NCI-H748 treated with DMSO at 0.1 percent for 48 hours (cell line): ENCODE measurements around the gene HSPB7.
"Not testable (repeated sequence)": the region's sequence is repeated elsewhere in the genome, so short reads cannot be mapped to it uniquely, and the experiment has no call there.

Source experiments
- DNase-seq: peaks from one replicate; lab custom pipeline; 2025; lab: John Stamatoyannopoulos, UW

The HSPB7 gene

DNA sequence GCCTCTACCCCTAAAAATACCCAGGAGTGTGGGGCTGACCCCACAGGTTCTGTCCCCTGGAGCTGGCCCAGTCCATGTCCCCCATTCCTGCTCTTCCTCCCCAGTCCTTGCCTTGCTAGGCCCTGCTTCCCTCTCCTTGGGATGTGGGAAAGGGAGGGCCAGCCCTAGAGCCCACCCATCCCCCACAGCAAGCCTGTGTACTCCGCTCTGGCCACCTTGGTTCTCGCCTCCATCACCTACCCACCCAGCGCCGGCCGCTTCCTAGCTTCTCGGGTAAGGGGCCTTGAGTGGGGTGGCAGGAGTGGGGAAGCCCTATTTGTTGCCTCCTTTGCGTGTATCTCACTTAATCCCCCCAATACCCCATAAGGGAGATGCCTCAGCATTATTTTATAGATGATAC lies 32.5 kb upstream of the HSPB7 start:
- DNase-seq = no peak

DNA sequence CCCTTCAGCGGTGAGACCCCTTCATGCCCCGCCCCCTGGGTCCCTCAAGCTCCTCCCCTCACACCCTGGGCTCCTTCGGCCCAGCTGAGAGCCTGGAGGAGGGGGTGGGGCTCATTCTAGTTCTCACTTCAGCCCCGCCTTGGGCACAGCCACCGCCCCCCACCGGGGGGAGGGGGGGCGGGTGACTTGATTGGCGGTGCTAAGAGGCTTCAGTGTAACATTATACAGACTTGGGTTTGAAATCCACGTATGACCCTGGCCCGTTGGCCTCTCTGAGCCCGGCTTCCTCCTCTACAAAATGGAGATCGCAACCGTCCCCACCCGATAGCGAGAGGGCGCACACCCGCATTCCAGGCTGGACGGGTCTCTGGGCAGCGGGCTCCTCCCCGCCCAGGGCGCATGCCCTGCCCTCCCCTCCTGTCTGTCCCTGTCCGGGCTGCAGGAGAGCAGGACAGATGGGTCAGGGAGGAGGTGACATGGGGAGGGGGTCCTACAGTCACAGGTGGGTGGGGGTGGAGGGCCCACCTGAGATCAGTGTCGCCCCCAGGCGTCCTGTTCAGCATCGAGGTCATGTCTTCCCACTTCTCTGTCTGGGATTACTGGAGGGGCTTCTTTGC lies 30.8 kb upstream of the HSPB7 start:
- no peak for DNase-seq

DNA sequence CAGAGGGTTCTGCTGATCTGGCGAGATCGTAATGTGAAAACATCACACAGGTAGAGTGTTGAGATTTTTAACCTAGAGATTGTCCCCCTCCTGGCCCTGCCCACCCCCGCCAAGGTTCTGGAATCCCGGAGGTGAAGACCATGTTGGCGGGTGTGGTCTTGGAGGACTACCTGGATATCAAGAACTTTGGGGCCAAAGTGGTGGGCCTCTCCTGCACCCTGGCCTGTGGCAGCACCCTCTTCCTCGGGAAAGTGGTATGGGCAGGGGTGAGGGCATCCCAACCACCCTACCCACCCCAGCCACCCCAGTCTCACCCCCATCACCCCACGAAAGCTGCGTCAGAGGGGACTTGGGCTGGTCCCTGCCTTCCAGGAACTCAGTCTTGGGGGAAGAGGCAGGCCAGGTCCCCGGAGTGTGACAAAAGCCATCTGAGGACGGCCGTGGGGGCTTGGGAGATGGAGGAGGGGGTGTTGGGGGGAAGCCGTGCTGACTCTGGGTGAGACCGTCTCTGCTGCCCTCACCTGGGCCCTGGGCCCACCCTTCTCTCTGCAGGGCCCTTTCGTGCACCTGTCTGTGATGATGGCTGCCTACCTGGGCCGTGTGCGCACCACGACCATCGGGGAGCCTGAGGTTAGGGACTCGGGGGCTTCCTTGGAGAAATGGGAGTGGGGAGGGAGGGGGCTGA lies 30.1 kb upstream of the HSPB7 start:
- DNase-seq = no peak

DNA sequence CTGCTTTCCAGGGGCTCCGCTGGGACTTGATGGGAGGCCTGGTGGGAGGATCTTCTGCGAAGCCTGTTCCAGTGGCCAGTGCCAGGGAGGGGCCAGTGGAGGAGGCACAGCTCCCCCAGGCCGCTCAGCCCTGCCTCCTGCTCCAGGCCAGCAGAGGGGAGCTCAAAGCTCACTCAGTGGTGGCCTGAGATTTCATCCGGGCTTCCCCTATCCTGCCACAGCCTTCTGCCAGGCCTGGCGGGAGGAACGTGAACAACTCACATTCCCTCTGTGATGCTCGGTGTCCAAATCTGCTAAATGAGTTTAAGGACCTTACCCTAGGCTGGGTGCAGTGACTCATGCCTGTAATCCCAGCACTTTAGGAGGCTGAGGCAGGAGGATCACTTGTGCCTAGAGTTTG lies 29.0 kb upstream of the HSPB7 start:
- no peak for DNase-seq

DNA sequence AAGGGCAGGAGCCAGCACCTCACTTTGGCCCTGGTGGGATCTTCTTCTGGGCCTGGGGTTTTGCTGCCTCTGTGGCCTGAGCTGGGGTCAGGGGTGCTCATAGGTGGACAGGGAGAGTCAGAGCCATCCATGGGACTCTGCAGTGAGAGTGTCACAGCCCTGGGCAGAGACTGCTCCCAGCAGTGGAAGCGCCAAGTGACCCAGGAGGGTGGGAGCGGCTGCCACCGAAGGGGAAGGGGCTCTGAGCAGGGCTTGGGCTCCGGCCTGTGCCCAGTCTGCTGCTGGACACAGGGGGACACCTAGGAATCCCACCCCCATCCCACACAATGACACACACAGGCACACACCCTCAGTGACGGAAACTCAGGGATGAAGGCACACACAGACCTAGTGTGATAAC lies 26.1 kb upstream of the HSPB7 start:
- no peak for DNase-seq

DNA sequence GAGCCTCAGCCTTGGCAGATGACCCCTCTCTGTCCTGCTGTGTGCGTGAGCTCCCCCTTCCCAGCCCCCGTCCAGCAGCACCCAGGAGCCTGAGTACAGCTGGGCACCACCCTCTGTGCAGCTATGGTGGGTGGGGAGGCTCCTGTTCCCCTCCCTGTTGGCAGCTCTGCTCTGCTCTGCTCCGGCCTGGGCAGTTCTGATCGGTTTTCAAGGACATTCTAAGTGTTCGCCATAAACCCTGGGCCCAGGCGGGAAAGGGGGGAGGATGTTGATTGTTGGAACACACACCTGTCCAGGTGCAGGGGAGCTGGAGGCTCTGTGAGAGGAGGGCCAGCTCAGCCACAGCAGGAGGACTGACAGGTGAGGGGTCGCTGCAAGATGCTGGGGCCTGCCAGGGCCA lies 25.7 kb upstream of the HSPB7 start, which contains the start of gene CLCNKB:
TSS of gene CLCNKB (plus strand) at position 262 of the 400 bp plus-strand sequence. CDS start 711 bp downstream, outside the sequence.
- no peak for DNase-seq

DNA sequence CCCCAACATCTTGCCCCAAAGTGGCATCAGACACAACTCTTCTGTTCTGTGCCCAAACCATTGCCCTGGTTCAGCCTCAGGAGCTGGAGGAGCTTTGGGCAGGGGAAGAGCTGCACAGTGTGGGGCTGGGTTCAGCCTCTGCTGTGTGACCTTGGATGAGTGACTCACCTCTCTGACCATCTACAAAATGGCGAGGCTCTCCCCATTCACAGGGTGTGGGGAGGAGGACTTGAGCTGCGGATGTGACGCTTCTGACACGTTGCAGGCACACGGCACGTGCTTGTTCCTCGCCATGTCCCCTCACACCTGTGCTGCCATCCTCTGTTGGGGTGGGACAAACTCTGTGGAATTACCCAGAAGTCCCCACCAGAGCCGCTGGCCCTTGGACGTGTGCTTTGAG lies 24.8 kb upstream of the HSPB7 start:
- not testable (repeated sequence) for DNase-seq

DNA sequence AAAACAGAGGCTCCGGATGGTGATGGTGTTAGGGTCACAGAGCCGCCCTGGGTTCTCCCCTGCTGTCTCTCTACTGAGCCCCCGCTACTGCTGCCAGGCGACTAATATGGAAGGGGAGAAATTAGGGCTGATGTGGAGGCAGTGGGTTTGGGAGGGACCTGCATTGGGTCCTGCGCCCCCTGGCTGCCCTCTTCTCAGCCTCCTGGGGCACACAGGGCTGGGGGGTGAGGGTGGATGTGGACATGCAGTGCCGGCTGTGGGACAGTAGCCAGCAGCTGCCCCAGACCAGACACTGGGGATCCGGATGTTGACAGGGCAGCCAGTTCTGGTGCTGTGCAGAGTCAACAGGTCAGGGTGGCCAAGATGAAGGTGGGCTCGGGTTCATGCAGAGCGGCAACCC lies 24.3 kb upstream of the HSPB7 start:
- no peak for DNase-seq

DNA sequence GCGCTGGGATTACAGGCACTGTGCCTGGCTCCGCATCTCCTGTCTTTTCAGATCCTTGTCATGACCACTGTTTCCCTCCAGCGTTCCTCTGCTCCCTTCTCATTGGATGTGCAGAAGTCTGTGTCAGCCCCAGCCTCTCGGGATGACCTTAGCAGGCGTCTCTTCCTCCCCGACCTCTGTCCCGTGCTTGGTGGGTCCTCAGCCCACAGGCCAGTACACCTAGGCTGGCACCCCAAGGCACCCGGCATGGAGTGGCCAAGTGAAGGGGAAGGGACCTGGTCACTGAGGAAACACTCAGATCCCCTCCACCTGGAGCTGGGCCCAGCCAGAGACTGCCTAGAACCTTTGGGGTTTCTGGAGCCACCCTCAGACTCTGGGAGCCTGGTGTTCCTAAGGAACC lies 23.4 kb upstream of the HSPB7 start:
- DNase-seq = no peak

DNA sequence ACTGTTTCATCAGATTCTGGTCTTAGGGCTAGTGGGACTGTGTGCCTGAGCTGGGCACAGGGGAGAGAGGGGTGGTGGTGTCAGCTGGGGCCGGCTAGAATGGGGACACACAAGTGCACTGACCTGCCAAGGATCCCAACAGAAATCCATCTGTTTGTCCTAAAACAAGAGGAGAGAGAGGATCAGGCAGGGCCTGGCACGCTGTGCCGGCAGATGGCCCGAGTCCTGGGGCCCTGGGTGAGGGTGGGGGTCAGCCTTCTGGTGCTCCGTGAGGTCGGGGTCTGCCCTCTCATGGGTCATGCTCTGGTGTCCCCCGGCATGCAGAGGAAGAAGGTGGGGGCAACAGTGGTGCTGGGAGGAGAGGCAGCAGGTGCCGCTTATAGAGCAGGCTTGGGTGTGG lies 22.0 kb upstream of the HSPB7 start:
- not testable (repeated sequence) for DNase-seq

DNA sequence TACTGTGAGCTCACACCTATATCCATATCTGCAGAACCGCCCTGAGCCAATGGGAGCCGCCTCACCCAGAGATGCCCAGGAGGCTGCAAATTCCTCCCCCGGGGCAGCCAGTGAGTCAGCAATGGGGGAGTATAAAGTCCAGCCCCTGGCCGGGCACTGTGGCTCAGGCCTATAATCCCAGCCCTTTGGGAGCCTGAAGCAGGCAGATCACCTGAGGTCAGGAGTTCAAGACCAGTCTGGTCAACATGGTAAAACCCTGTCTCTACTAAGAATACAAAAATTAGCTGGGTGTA lies 20.7 kb upstream of the HSPB7 start:
- no peak for DNase-seq

DNA sequence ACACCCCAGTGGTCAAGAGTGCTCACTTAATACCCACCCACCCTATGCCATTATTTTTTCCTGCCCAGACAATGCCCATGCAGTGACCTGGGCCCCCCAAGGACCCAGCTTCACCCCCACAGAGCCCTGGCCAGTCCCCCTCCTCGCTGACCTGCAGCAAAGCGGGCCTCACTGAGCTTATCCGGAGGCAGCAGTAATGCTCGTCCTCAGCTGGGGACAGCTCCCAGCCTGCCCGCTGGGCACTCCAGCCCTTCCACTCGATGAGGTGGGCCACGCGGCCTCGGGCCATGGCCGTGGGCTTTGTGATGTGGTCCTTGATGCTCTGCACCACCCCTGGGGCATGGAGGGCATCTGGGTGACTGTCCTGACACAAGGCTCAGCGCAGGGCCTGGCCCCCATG lies 18.6 kb upstream of the HSPB7 start:
- not testable (repeated sequence) for DNase-seq

DNA sequence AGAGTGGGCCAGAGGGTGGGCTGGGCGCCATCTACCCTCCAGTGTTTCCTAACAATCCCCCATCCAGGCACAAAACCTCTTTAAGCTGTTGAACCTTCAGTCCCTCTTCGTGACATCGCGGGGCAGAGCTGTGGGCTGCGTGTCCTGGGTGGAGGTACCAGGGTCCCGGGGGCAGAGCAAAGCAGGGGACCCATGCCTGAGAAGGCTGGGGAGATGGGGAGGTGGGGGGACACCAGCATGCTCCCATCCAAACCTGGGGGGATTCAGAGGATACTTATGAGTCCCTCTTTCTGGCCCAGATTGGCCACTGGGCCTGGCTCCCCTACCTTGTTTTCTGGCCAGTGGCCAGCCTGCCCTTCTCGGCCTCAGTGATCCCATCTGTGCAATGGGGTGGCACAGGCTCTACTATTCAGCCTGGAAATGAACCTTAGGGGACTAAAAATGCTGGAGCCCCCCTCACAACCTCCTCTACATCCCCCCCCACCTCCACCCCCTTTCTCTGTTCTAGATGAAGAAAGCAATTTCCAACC lies 15.3 kb upstream of the HSPB7 start:
- DNase-seq = not testable (repeated sequence)

DNA sequence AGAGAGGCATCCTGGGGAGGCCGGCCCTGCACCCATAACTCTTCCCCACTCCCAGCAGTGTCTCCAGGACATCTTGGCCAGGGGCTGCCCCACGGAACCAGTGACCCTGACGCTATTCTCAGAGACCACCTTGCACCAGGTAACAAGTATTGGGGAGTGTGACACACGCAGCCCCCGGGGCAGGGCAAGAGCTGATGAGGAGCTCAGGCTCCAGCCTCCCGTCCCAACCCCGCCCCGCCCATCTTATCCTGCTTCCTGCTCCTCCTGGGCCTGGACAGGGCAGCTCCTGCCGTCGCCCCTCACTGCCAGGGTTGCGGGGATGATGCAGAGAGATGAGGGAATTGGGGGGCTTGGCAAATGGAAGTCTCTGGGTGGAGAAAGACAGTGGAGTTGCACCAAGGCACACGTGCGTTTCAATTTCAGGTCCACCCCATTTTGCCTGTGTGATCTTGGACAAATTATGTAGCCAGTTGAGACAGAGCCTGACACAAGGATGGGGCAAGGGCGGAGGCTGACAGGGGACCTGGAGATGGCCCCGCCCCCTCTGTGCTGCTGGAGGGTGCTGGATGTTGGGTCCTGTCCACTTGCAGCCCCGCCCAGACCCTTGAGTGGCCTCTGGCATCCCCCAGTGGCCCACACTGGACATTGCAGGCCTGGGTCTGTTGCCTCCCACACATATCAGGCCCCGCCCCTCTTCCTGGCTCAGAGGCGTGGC lies 14.7 kb upstream of the HSPB7 start:
- peak; percentile 59 for DNase-seq

DNA sequence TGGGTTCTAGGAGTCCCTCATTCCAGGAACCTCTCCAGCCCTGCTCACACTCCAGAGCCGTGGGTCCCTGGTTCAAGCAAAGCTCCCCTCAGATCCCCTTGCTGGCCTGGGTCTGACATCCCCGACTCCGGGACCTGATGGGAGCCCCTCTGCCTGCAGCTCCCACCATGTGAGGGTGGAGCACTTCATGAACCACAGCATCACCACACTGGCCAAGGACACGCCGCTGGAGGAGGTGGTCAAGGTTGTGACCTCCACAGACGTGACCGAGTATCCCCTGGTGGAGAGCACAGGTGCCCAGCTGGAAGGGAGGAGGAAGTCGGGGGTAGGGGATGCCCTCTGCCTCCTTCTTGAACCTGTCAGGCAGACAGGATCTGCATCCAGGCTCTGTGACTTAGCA lies 13.7 kb upstream of the HSPB7 start:
- DNase-seq = no peak

DNA sequence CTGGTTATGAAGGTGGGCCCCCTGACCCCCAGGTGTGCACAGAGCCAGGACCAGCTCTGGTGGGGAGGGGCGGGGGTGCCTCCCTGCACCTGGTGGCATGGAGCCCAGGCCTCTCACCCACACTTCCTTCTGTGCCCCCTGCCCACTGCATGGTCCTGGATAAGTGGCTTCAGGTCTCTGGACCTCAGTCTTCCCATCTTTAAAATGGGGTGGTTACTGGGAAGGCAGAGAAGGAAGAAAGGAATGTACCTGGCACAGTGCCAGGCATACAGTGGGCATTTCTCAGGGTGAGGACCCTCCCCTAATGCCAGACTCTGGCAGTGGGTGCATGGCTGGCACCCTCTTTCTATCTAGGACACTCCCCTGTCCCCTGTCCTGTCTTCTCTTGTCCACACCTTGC lies 11.4 kb upstream of the HSPB7 start:
- no peak for DNase-seq

DNA sequence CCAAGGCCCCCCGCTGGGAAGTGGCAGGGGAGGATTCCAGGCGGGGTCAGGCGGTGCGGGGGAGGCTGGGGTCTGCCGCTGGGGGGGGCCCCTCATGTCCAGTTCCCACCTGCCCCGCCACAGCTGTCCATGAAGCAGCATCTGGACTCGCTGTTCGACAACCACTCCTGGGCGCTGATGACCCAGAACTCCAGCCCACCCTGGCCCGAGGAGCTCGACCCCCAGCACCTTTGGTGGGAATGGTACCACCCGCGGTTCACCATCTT lies 11.1 kb upstream of the HSPB7 start:
- DNase-seq = not testable (repeated sequence)

DNA sequence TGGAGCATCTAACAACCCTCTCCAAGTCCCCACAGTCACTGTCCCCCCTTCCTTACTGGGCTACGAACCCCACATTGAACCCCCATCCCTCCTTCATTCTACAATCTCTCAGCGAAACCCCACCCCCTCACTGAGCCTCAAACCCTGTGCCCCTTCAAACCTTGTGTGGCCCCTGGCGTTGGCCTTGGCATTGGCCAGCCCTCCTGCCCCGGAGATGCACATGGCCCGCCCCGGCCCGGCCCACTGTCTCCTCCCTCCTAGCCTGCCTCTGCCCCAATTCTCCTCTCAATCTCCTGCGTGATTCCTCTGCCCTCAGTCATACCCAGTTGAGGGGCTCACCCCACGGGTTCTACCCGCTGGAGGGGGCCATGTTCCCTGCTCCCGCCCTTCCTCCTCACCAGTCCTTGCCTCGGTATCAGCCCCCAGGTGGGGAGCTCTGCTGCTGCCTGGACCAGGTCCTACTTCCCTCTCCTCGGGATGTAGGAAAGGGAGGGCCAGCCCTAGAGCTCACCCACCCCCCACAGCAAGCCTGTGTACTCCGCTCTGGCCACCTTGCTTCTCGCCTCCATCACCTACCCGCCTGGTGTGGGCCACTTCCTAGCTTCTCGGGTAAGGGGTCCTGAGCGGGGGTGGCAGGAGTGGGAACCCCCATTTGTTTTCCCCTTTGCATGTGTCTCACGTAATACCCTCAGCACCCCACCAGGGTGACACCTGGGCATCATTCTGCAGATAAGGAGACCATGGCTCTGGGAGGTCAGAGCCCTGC lies 10.6 kb upstream of the HSPB7 start:
- DNase-seq = no peak

DNA sequence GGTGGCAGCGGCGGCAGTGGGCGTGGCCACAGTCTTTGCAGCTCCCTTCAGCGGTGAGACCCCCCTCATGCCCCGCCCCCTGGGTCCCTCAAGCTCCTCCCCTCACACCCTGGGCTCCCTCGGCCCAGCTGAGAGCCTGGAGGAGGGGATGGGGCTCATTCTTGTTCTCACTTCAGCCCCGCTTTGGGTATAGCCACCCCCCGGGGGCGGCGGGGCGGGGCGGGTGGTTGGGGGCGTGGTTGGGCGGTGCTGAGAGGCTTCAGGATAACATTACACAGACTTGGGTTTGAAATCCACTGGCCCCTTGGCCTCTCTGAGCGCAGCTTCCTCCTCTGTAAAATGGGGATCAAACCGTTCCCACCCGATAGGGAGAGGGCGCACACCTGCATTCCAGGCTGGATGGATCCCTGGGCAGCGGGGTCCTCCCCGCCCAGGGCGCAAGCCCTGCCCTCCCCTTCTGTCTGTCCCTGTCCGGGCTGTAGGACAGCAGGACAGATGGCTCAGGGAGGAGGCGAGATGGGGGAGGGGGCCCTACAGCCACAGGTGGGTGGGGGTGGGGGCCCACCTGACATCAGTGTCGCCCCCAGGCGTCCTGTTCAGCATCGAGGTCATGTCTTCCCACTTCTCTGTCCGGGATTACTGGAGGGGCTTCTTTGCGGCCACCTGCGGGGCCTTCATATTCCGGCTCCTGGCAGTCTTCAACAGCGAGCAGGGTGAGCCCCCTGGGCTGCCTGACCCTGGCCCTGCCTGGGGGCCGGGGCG lies 9.1 kb upstream of the HSPB7 start:
- peak; percentile 21 for DNase-seq

DNA sequence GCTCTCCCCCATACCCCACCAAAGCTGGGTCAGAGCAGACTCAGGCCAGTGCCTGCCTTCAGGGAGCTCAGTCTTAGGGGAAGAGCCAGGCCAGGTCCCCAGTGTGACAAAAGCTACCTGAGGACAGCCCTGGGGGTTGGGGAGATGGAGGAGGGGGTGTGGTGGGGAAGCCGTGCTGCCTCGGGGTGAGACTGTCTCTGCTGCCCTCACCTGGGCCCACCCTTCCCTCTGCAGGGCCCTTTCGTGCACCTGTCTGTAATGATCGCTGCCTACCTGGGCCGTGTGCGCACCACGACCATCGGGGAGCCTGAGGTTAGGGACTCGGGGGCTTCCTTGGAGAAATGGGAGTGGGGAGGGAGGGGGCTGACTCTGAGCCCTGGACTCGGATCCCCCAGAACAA lies 8.5 kb upstream of the HSPB7 start:
- DNase-seq = not testable (repeated sequence)

DNA sequence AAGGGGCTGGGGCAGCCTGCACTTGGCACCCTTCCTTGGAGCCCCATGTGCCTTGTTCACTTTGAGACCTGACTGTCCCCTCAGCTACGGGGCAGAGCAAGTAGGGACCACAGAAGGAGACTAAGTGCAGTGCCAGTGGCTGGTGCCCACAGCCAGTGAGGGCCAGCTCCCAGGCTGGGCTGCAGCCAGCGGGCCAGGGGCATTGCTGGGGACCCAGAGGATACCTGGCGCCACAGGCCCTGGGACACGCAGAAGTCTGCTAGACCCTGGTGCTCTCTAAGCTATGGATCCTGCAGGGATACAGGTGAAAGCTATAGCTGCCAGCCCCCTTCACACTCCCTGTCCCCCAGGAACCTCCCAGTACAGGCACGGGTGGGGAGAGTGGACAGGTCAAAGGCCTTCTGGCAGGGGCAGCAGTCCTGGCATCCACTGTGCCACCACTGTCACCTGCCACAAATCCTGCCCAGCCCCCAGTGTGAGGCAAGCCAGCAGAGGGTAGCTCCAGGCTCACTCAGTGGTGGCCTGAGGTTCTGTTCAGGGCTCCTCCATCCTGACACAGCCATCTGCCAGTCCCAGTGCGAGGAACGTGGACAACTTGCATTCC lies 5.3 kb upstream of the HSPB7 start:
- no peak for DNase-seq

DNA sequence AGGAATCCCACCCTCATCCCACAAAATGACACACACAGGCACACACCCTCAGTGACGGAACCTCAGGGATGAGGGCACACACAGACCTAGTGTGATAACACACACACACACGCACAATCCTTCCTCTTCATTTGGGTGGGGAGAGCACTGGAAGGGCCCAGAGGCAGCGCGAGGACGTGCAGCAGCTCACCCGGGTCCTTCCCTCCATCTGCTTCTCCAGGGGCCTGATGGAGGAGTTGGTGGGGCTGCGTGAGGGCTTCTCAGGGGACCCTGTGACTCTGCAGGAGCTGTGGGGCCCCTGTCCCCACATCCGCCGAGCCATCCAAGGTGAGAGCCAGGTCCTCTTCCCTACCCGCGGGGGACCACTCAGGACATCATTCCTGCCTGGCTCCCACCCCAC lies 4.5 kb upstream of the HSPB7 start:
- no peak for DNase-seq
